DOHH2 (cell line): Measurements from ENCODE around the gene SKAP2.

Experiments used
- H3F3A ChIP-seq: fragments of 200-600 bp; sonication (generic), shearing (Covaris generic); 2 replicates; pipeline ENCODE4 v1.6.0; 2016; ENCODE audit warnings: antibody characterized with exemption, mild to moderate bottlenecking; ENCODE audit not compliant: control insufficient read depth, insufficient read depth
- H3K27ac ChIP-seq: fragments of 200-600 bp; sonication (generic); 2 replicates; pipeline ENCODE4 v1.5.1; 2014; ENCODE audit warnings: low read depth, mild to moderate bottlenecking, low read length, moderate library complexity
- H3K27me3 ChIP-seq: fragments of 200-600 bp; sonication (generic); 2 replicates; pipeline ENCODE4 v1.6.1; 2014; ENCODE audit warnings: mild to moderate bottlenecking, low read length, mixed read lengths; ENCODE audit not compliant: control insufficient read depth
- H3K36me3 ChIP-seq: fragments of 200-600 bp; sonication (generic); 2 replicates; pipeline ENCODE4 v1.6.1; 2014; ENCODE audit warnings: mild to moderate bottlenecking, low read length, moderate library complexity, mixed read lengths; ENCODE audit not compliant: control insufficient read depth
- H3K4me1 ChIP-seq: fragments of 200-600 bp; sonication (generic); 2 replicates; pipeline ENCODE4 v1.6.1; 2014; ENCODE audit warnings: mild to moderate bottlenecking, low read length, mixed read lengths; ENCODE audit not compliant: control insufficient read depth
- H3K4me2 ChIP-seq: fragments of 200-600 bp; sonication (generic); 2 replicates; pipeline ENCODE4 v1.6.0; 2014; ENCODE audit warnings: mild to moderate bottlenecking, low read length, moderate library complexity
- H3K4me3 ChIP-seq: fragments of 200-600 bp; sonication (generic); 2 replicates; pipeline ENCODE4 v1.5.1; 2014; ENCODE audit warnings: mild to moderate bottlenecking, low read length, mixed read lengths
- H3K79me2 ChIP-seq: fragments of 200-600 bp; sonication (generic); 2 replicates; pipeline ENCODE4 v1.6.1; 2014; ENCODE audit warnings: mild to moderate bottlenecking, low read length, mixed read lengths; ENCODE audit not compliant: control insufficient read depth
- H3K9me2 ChIP-seq: fragments of 200-600 bp; sonication (generic); replicated peaks from 2 replicates; pipeline ENCODE4 v1.6.1; 2014; ENCODE audit warnings: mild to moderate bottlenecking, low read length, mixed read lengths; ENCODE audit not compliant: control insufficient read depth
- H3K9me3 ChIP-seq: fragments of 200-600 bp; sonication (generic); 2 replicates; pipeline ENCODE4 v1.6.1; 2014; ENCODE audit warnings: antibody characterized with exemption, low read length, mixed read lengths; ENCODE audit not compliant: control insufficient read depth, insufficient read depth
- H4K20me1 ChIP-seq: fragments of 200-600 bp; sonication (generic); 2 replicates; pipeline ENCODE4 v1.6.0; 2014; ENCODE audit warnings: low read depth, mild to moderate bottlenecking, antibody characterized with exemption, low read length, moderate library complexity; ENCODE audit not compliant: control insufficient read depth, insufficient read depth
- CTCF ChIP-seq: fragments of 200-600 bp; sonication (generic); IDR thresholded peaks from one replicate; pipeline ENCODE4 v1.5.1; 2014; ENCODE audit warnings: antibody characterized with exemption, mild to moderate bottlenecking, low read depth, low read length; ENCODE audit not compliant: poor library complexity, severe bottlenecking
- EZH2phosphoT487 ChIP-seq: fragments of 200-600 bp; sonication (generic); IDR thresholded peaks from 2 replicates; pipeline ENCODE4 v1.6.1; 2017; ENCODE audit warnings: borderline replicate concordance, mild to moderate bottlenecking, antibody characterized with exemption, low read length, moderate library complexity, mixed read lengths

SKAP2 gene

GRCh38 chr7:26789481-26790184 lies 74.8 kb downstream of the SKAP2 start:
- Histone ChIP-seq H3K79me2 (no peaks in the 10 kb centered on the region), H4K20me1 (no peaks in the 10 kb centered on the region), H3K9me2 (no peaks in the 10 kb centered on the region), H3K27me3 (no peaks in the 10 kb centered on the region), H3F3A (no peaks in the 10 kb centered on the region), H3K36me3 (no peaks in the 10 kb centered on the region), H3K4me2 (no peak overlapping the region), H3K27ac (no peak overlapping the region), H3K9me3 (no peaks in the 10 kb centered on the region), H3K4me1 (no peaks in the 10 kb centered on the region), H3K4me3 (no peak overlapping the region)
- TF ChIP-seq EZH2phosphoT487 (no peak), CTCF (no peak)

GRCh38 chr7:26787701-26788100 lies 76.7 kb downstream of the SKAP2 start:
- TF ChIP-seq CTCF (no peak), EZH2phosphoT487 (no peak)
- no peak overlapping the region for H3K4me2 ChIP-seq
- H3K27me3 ChIP-seq: no peaks in the 10 kb centered on the region

DNA sequence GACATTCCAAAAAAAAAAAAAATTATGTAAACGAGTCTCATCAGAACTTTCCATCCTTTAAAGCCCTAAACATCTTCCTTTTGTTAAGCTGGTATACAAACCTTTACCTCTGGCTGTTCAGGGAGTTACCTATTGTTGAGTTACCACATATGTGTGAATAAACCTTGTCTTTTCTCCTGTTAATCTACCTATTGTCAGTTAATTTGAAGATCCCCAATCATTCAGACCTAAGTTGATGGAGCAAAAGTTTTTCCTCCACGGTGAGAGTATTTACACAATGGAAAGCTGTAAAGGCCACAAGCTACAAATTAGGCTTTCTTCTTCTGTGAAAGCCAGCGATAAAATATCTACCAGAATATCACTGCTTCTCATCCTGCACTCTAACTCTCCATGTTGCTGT lies 80.3 kb downstream of the SKAP2 start:
- no peak for TF ChIP-seq CTCF
- TF ChIP-seq EZH2phosphoT487: no peak
- Histone ChIP-seq H3K9me3 (no peaks in the 10 kb centered on the region), H3F3A (no peaks in the 10 kb centered on the region), H4K20me1 (no peaks in the 10 kb centered on the region), H3K36me3 (no peaks in the 10 kb centered on the region), H3K4me3 (no peak overlapping the region), H3K4me2 (no peak overlapping the region), H3K4me1 (no peaks in the 10 kb centered on the region), H3K79me2 (no peaks in the 10 kb centered on the region), H3K27me3 (no peaks in the 10 kb centered on the region), H3K27ac (no peak overlapping the region), H3K9me2 (no peaks in the 10 kb centered on the region)

More at GRCh38 chr7:26787701-26788100, 76.7 kb downstream of the SKAP2 start:
- H3K4me1 ChIP-seq: no peaks in the 10 kb centered on the region
- H3K9me3 ChIP-seq: no peaks in the 10 kb centered on the region
- no peak overlapping the region for H3K4me3 ChIP-seq
- no peak overlapping the region for H3K27ac ChIP-seq
- H3K79me2 ChIP-seq: no peaks in the 10 kb centered on the region
- H4K20me1 ChIP-seq: no peaks in the 10 kb centered on the region
- H3K9me2 ChIP-seq: no peaks in the 10 kb centered on the region
- H3F3A ChIP-seq: no peaks in the 10 kb centered on the region
- H3K36me3 ChIP-seq: no peaks in the 10 kb centered on the region
